ENCODE data around the gene WDR12.
A peak's percentile ranks its signal among the peaks of the same experiment; 100 is the strongest.
"Not testable (repeated sequence)": the region's sequence is repeated elsewhere in the genome, so short reads cannot be mapped to it uniquely, and the experiment has no call there.

The WDR12 gene

GRCh38 chr2:202909394-202910192 lies 1.9 kb downstream of the WDR12 start:
- Histone ChIP-seq H4K20me1 (ENCODE audit: insufficient read depth, low read length) (no peaks in the 10 kb centered on the region), H3K4me3 (ENCODE audit: low read length) (no peak overlapping the region)
- DNase-seq, result no peak

GRCh38 chr2:202908186-202908585 lies 3.3 kb downstream of the WDR12 start:
- no peaks in the 10 kb centered on the region for H3K9me3 ChIP-seq (replicated peaks; ENCODE audit: insufficient read depth, low read length)
- H4K20me1 ChIP-seq (ENCODE audit: insufficient read depth, low read length), result no peaks in the 10 kb centered on the region
- no peaks in the 10 kb centered on the region for H3K9me2 ChIP-seq (replicated peaks; ENCODE audit: insufficient read depth, low read length)
- no peak for DNase-seq
- H2AFZ ChIP-seq (ENCODE audit: low read length), result no peak overlapping the region
- H3K9ac ChIP-seq (ENCODE audit: low read length), result no peak overlapping the region
- H3K36me3 ChIP-seq (replicated peaks; ENCODE audit: insufficient read depth, low read length), result no peaks in the 10 kb centered on the region
- no peak overlapping the region for H3K27ac ChIP-seq (ENCODE audit: low read length)
- no peak overlapping the region for H3K4me3 ChIP-seq (ENCODE audit: low read length)
- H3F3A ChIP-seq (ENCODE audit: insufficient read depth, low read length), result peaks cover 9% of the 10 kb centered on the region; the same call in 1 of the 2 replicates
- H3K79me2 ChIP-seq (ENCODE audit: low read length), result peaks cover 65% of the 10 kb centered on the region
- H3K27me3 ChIP-seq (replicated peaks; ENCODE audit: insufficient read depth, low read length), result no peaks in the 10 kb centered on the region
- TF ChIP-seq, protein P1, sequence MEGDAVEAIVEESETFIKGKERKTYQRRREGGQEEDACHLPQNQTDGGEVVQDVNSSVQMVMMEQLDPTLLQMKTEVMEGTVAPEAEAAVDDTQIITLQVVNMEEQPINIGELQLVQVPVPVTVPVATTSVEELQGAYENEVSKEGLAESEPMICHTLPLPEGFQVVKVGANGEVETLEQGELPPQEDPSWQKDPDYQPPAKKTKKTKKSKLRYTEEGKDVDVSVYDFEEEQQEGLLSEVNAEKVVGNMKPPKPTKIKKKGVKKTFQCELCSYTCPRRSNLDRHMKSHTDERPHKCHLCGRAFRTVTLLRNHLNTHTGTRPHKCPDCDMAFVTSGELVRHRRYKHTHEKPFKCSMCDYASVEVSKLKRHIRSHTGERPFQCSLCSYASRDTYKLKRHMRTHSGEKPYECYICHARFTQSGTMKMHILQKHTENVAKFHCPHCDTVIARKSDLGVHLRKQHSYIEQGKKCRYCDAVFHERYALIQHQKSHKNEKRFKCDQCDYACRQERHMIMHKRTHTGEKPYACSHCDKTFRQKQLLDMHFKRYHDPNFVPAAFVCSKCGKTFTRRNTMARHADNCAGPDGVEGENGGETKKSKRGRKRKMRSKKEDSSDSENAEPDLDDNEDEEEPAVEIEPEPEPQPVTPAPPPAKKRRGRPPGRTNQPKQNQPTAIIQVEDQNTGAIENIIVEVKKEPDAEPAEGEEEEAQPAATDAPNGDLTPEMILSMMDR (IDR thresholded peaks at IDR 0.05; ENCODE audit: low read length), result no peak
- TF ChIP-seq EZH2phosphoT487 (IDR thresholded peaks at IDR 0.05; ENCODE audit: low read length), result no peak
- no peak for TF ChIP-seq EZH2 (optimal IDR thresholded peaks at IDR 0.05; ENCODE audit: low read depth, low read length)
- H3K4me2 ChIP-seq (ENCODE audit: low read depth, low read length), result no peak overlapping the region
- H3K4me1 ChIP-seq (ENCODE audit: low read length), result no peaks in the 10 kb centered on the region

More at GRCh38 chr2:202909394-202910192, 1.9 kb downstream of the WDR12 start:
- Histone ChIP-seq H3K36me3 (replicated peaks; ENCODE audit: insufficient read depth, low read length) (no peaks in the 10 kb centered on the region), H3K9me3 (replicated peaks; ENCODE audit: insufficient read depth, low read length) (no peaks in the 10 kb centered on the region), H3K4me2 (ENCODE audit: low read depth, low read length) (peak overlapping the region; percentile 69; the same call in 1 of the 2 replicates), H3K4me1 (ENCODE audit: low read length) (no peaks in the 10 kb centered on the region), H3K27ac (ENCODE audit: low read length) (no peak overlapping the region), H3K79me2 (ENCODE audit: low read length) (peaks cover 57% of the 10 kb centered on the region), H3K27me3 (replicated peaks; ENCODE audit: insufficient read depth, low read length) (no peaks in the 10 kb centered on the region), H3F3A (ENCODE audit: insufficient read depth, low read length) (peaks cover 9% of the 10 kb centered on the region; the same call in 1 of the 2 replicates), H3K9me2 (replicated peaks; ENCODE audit: insufficient read depth, low read length) (no peaks in the 10 kb centered on the region), H3K9ac (ENCODE audit: low read length) (no peak overlapping the region), H2AFZ (ENCODE audit: low read length) (no peak overlapping the region)
- TF ChIP-seq EZH2 (optimal IDR thresholded peaks at IDR 0.05; ENCODE audit: low read depth, low read length) (no peak), EZH2phosphoT487 (IDR thresholded peaks at IDR 0.05; ENCODE audit: low read length) (no peak)
- TF ChIP-seq, protein P1 (IDR thresholded peaks at IDR 0.05; ENCODE audit: low read length), result no peak

DNA sequence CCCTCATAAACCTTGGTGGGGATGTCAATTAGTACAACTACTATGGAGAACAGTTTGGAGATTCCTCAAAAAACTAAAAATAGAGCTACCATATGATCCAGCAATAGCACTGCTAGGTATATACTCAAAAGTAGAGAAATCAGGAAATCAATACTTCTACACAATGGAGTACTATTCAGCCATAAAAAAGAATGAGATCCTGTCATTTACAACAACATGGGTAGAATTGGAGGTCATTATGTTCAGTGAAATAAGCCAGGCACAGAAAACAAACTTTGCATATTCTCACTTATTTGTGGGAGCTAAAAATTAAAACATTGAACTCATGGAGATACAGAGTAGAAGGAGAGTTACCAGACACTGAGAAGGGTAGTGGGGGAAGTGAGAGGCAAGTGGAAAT lies 6.0 kb downstream of the WDR12 start:
- H3F3A ChIP-seq (ENCODE audit: insufficient read depth, low read length); H4K20me1 ChIP-seq (ENCODE audit: insufficient read depth, low read length); H3K9ac ChIP-seq (ENCODE audit: low read length); H3K4me1 ChIP-seq (ENCODE audit: low read length); H3K4me2 ChIP-seq (ENCODE audit: low read depth, low read length); H3K36me3 ChIP-seq (replicated peaks; ENCODE audit: insufficient read depth, low read length); H2AFZ ChIP-seq (ENCODE audit: low read length); H3K9me3 ChIP-seq (replicated peaks; ENCODE audit: insufficient read depth, low read length); H3K27me3 ChIP-seq (replicated peaks; ENCODE audit: insufficient read depth, low read length); H3K9me2 ChIP-seq (replicated peaks; ENCODE audit: insufficient read depth, low read length); H3K4me3 ChIP-seq (ENCODE audit: low read length); H3K27ac ChIP-seq (ENCODE audit: low read length); DNase-seq: not testable (repeated sequence)
- H3K79me2 ChIP-seq (ENCODE audit: low read length), result peaks cover 68% of the 10 kb centered on the region

DNA sequence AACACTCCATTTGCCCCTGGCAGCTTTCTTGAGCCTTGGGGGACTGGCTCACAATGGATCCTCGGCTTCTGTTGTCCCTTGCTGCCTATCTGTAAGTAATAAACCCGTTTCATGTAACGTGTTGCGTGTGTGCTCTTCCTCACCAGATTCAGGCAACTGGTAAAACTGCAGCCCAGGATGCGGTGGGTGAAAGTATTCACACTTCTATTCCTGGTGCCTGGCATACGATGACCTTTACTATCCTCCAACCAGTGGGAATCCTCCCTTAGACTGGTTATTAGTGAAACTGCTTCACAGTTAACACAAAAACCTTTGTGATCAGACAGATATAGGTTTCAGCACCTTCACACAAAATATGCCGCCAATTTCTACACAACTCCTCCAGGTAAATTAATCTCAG lies 26.3 kb downstream of the WDR12 start:
- H3K4me3 ChIP-seq (ENCODE audit: low read length), result no peak overlapping the region
- H3K9me3 ChIP-seq (replicated peaks; ENCODE audit: insufficient read depth, low read length), result no peaks in the 10 kb centered on the region
- no peak overlapping the region for H3K9ac ChIP-seq (ENCODE audit: low read length)
- no peak overlapping the region for H2AFZ ChIP-seq (ENCODE audit: low read length)
- H3K27ac ChIP-seq (ENCODE audit: low read length), result no peak overlapping the region
- no peaks in the 10 kb centered on the region for H4K20me1 ChIP-seq (ENCODE audit: insufficient read depth, low read length)
- no peaks in the 10 kb centered on the region for H3K9me2 ChIP-seq (replicated peaks; ENCODE audit: insufficient read depth, low read length)
- H3K4me2 ChIP-seq (ENCODE audit: low read depth, low read length), result no peak overlapping the region
- no peak for TF ChIP-seq EZH2 (optimal IDR thresholded peaks at IDR 0.05; ENCODE audit: low read depth, low read length)
- TF ChIP-seq EZH2phosphoT487 (IDR thresholded peaks at IDR 0.05; ENCODE audit: low read length), result no peak
- TF ChIP-seq, protein P1 (IDR thresholded peaks at IDR 0.05; ENCODE audit: low read length), result no peak
- H3F3A ChIP-seq (ENCODE audit: insufficient read depth, low read length), result no peaks in the 10 kb centered on the region; the same call in 1 of the 2 replicates
- H3K4me1 ChIP-seq (ENCODE audit: low read length), result no peaks in the 10 kb centered on the region
- H3K27me3 ChIP-seq (replicated peaks; ENCODE audit: insufficient read depth, low read length), result no peaks in the 10 kb centered on the region
- DNase-seq, result no peak
- no peaks in the 10 kb centered on the region for H3K79me2 ChIP-seq (ENCODE audit: low read length)
- no peaks in the 10 kb centered on the region; the same call in 1 of the 2 replicates for H3K36me3 ChIP-seq (replicated peaks; ENCODE audit: insufficient read depth, low read length)
